K562 (cell line): ENCODE data around the gene RGS12. TPM values are rescaled to one million over a fixed set of nuclear protein-coding genes. Genes with fewer than 3 reads are reported as not detected.
A peak's percentile ranks its signal among the peaks of the same experiment; 100 is the strongest.

Source experiments
- ARID2 ChIP-seq: fragments of 450-650 bp; IDR thresholded peaks from 2 replicates; pipeline ENCODE4 v1.6.1; 2017; ENCODE audit warnings: antibody characterized with exemption, mild to moderate bottlenecking
- GABPA ChIP-seq: fragments of 200-800 bp; sonication (Bioruptor generic); conservative IDR thresholded peaks from 2 replicates; pipeline ENCODE4 v1.6.1; 2016; ENCODE audit warnings: low read depth, missing genetic modification characterization, missing compliant biosample characterization
- MGA ChIP-seq: fragments of 450-650 bp; IDR thresholded peaks from 2 replicates; pipeline ENCODE4 v1.6.1; 2016; ENCODE audit warnings: mild to moderate bottlenecking, moderate library complexity
- MXD1 ChIP-seq: fragments of 250-450 bp; sonication (Bioruptor Pico); IDR thresholded peaks from 2 replicates; pipeline ENCODE4 v1.8.0; 2021; ENCODE audit warnings: borderline replicate concordance, mild to moderate bottlenecking, moderate library complexity; ENCODE audit not compliant: poor library complexity, severe bottlenecking
- NRF1 ChIP-seq, 2 experiments: fragments of 450-650 bp; IDR thresholded peaks in 1 of 2; conservative IDR thresholded peaks in 1 of 2; 2 replicates each; pipeline ENCODE4 v1.6.1; 2014; ENCODE audit warnings: mild to moderate bottlenecking in 2 of 2
- POLR2H ChIP-seq: IDR thresholded peaks from 2 replicates; pipeline ENCODE4 v1.6.1; 2016; ENCODE audit warnings: missing genetic modification characterization, low read depth, mild to moderate bottlenecking, control low read depth, missing compliant biosample characterization, moderate library complexity
- RBM25 ChIP-seq: fragments of 200-400 bp; formaldehyde crosslinking; IDR thresholded peaks from 2 replicates; pipeline ENCODE4 v1.6.1; 2018; ENCODE audit warnings: low read length, low read depth, moderate library complexity; ENCODE audit not compliant: severe bottlenecking
- SLC30A9 ChIP-seq: fragments of 250-450 bp; sonication (Bioruptor Pico); IDR thresholded peaks from 2 replicates; pipeline ENCODE4 v1.8.0; 2022; ENCODE audit warnings: mild to moderate bottlenecking, moderate library complexity
- SMARCA4 ChIP-seq: fragments of 450-650 bp; IDR thresholded peaks from 2 replicates; pipeline ENCODE4 v1.6.1; 2016
- ZNF398 ChIP-seq: fragments of 250-450 bp; sonication (Bioruptor Pico); IDR thresholded peaks from 2 replicates; pipeline ENCODE4 v1.8.0; 2021; ENCODE audit warnings: moderate library complexity, mild to moderate bottlenecking, inconsistent platforms
- polyA plus RNA-seq, 8 experiments: library from polyadenylated mRNA; depleted of rRNA in 4 of 8; stranded (reverse) in 5 of 8; unstranded in 3 of 8; fragments of >200 nt; fragmentation: Nextera tagmentation in 2 of 8; fragmentation: Illumina TruSeq in 1 of 8; extraction: Ambion mirVana in 2 of 8; extraction: Trizol in 1 of 8; gene quantifications; 2 replicates each; pipeline versions ENCODE4 v1.2.1 to v1.2.3, GENCODE V29; 2011 to 2014; ENCODE audit warnings: inconsistent platforms in 1 of 8, missing spikeins in 1 of 8
- total RNA-seq, 7 experiments: library from RNA; depleted of rRNA in 6 of 7; stranded (reverse); fragments of >200 nt in 6 of 7; fragmentation: Illumina TruSeq in 2 of 7; extraction: Trizol in 2 of 7; gene quantifications; 2 replicates each; pipeline versions ENCODE4 v1.2.1 to v1.2.3, GENCODE V29; 2011 to 2021; ENCODE audit warnings: low replicate concordance in 1 of 7

The RGS12 gene
- total and polyA plus RNA-seq, 9 of the 15 experiments (the other 6 are each of a cell fraction or from before 2014, with no cell fraction given): 0.30 to 8.8 (median 5.5) TPM

- TF ChIP-seq MGA (no peak), SLC30A9 (CRISPR knock-in tag) (no peak), ZNF398 (CRISPR knock-in tag) (no peak), ARID2 (no peak), SMARCA4 (peak; percentile 77), MXD1 (CRISPR knock-in tag) (no peak), NRF1 (conservative IDR thresholded peaks at IDR 0.05 in 1 of 2, IDR thresholded peaks at IDR 0.05 in 1 of 2) (no peak), RBM25 (no peak), POLR2H (no peak), GABPA (tag) (0 out of 2 replicates have a peak, but pooled peaks have one; percentile 61)
These were observed 13.0 kb downstream of the RGS12 start (continued) for GRCh38 chr4:3305610-3306371.
